HG03378 (cell line): ENCODE results near the gene SH3TC2.
A peak's percentile ranks its signal among the peaks of the same experiment; 100 is the strongest.

ENCODE experiments used
- ATAC-seq: cut with Tn5 transposase; IDR thresholded peaks from one replicate; pipeline ENCODE4 v1.9.1; 2021; ENCODE audit warnings: mild to moderate bottlenecking, moderate library complexity; ENCODE audit not compliant: unreplicated experiment

The SH3TC2 gene

DNA sequence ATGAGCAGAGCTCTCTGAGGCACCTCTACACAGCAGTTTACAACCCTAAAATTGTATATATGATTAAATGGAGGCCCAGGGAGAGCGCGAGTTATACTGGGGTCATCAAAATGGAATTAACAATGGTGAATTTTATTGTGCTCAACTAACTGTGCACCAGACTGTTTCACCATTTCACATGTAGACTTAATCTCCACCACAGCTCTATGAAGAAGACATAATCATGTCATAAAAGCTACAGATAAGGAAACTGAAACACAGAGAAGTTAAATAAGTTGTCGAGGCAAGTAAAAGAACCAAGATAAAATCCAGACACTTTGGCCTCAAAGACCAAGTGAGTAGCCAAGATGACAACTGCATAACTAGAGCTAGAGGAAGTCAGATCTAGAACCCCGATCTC, 1.5 kb downstream of the SH3TC2 start:
- ATAC-seq = no peak

DNA sequence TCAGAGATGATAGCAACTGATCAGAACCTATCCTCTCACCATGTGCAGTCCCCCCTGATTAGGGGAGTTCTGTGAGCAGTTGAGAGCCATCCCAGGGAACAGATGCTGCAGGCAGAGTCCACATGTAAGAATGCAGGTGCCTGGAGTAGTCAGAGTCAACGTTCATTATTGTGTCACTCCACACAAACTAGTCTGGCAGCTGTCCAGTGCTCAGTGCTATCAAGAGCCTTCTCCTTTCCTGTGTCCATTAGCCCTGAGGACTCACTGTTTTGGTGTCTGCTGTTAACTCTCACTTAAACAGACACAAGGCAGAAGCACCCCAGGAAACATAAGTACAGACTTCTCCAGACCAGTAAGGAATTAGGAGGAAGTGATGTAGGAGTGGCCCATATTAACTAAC, 2.5 kb downstream of the SH3TC2 start:
- no peak for ATAC-seq

DNA sequence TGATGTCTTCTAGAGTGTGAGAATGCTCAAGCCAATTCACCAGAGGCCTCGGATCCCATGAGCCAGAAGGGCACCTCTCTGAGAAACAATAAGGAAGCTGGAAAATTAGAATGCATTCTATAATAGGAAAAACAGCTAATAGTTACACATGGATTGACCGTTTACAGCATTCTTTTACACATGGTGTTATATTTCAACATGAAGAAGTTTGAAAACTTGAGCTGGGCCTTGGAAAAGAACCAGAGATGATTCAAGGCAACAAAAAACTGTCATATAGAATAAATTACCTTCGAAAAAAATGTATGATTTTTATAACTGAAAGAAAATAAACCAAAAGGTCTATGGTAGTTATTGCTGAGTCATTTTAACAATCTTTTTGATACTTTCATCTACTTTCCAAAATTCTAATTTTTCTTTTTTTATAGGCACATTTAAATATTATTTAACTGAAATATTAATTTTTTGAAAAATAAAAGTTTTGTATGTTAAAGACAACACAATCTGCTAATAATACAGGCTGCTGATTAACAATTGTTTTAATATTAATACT, 6.2 kb downstream of the SH3TC2 start:
- ATAC-seq = no peak

DNA sequence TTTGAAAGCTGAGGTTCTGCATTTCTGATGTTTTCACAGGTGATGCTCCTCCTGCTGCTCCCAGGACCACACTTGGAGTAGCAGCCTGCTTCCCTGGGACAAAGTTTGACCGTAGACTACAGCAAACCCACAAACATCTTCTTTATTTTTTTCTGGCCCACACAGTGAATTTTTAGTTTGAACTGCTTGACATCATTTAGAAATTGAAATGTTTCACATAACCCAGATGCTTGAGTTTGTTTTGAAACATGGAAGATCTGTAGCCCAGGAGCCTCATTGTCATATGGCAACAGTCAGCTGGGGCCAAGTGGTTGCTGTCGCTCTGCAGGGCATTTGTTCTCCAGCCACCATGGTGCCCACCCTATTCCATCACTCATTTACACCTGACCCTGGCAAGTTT, 8.4 kb downstream of the SH3TC2 start:
- ATAC-seq = no peak

DNA sequence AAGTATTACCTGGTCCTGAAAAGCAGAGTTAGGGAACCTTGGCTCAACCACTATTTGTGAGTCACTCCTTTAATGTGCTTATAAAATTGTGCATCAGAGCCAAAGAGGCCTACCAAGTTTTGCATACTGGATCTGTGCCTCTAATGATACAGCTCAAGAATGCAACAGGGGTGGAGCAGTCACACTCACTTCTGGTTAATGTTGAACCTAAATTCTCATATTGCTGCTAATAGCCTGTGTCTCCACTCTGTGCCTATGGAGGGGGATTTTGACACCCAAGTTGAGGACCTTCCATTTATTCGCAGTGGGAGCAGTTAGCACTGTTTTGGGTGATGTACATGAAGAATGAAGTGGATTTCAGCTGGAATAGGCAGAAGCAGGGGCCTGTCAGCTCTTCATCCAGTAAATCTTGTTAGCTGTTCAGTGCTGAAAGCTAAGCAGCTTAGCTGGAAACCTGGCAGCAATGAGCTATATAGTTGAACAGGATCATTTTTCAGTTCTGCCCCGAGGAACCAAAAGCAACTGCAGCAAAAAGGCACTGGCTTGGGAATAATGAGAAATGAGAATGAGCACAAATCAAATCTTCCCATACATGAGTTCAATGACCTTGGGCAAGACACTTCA, 9.7 kb downstream of the SH3TC2 start:
- no peak for ATAC-seq

DNA sequence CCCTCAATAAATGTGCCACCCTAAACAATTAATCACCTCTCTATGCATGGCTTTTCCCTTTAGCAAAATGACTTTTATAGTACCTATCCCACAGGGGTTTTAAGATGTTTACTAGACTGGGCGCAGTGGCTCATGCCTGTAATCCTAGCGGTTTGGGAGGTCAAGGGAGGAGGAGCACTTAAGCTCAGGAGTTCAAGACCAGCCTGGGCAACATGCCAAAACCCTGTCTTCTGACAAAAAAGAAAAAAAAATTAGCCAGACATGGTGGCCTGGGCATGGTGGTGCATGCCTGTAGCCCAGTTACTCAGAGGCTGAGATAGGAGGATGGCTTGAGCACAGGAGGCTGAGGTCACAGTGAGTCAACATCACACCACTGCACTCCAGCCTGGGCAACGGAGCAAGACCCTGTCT, 13.5 kb downstream of the SH3TC2 start:
- ATAC-seq = no peak

DNA sequence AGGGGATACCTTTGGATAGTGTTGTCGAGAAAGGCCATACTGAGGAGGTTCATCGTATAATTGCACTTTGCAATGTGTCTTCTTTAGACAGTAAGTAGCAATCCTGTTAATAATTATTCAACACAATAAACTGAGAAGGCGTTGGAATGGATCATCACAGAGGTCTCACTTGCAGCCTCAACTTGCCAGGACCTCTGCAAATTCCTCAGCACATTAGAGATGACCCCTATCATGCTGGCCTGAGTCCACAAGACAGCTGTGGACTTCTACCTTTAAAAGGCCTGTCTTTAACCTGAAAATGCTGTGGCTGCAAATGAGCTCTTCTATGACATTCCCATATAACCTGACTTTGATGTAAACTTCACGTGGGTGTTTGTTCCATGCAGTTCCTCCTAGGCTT, 14.1 kb downstream of the SH3TC2 start:
- ATAC-seq = no peak

DNA sequence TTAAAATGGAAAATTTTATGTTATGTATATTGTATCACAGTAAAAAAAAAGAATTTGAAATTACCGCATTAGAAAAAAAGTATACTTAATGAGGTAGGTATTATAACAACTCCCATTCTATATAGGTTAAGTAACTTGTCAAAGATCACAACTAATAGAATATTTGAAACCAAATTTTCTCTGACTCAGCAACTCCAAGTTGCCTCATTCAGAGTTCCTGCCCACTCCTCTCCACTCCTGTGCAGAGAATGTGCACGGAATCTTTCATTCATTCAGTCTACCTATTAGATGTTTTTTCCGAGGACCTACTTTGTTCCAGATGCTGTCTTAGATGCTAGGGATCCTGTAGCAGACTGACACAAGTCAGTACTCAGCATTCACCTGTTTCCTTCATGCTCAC, 15.4 kb downstream of the SH3TC2 start:
- ATAC-seq = no peak

DNA sequence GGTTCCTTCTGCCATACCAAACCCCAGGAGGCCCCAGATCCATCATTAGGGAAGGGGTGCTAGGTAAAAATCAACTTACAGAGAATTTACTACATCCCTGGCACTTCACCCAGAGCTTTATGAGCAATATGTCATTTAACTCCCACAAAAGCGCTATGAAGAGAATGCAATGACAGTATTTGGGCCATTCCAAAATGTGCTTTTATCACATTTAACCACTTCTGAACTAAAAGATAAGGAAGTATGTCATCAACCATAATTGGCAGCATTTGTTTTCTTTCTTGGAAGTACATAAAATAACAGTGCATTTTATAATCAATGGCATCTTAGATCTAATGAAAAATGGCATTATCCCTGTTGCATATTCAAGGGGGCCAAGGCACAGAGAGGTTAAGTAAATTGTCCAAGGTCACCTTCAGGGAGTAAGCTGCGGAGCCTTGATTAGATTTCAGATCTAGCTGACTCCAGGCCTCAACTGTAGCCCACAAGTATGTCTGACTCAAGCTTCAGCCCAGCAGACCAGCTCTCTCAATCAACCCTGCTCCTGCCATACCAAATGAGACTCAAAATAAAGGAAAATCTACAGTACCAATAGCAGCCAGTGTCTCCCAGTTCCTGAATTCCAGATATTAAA, 16.5 kb downstream of the SH3TC2 start:
- no peak for ATAC-seq

DNA sequence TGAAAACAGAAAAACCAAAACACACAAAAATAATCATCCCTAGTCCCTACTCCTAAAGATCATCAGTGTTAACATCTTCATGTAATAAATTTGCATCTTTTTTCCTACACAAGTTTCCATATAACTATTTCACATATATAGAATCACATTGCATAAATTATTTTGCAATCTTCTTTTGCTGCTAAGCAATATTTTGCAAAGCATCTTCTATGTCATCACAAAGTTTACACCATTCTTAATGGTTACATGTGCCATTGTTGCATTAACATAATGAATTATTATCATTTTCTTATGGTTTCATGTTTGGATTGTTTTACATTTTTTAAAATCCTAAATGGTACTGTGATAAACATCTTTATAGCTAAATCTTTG, 17.8 kb downstream of the SH3TC2 start:
- no peak for ATAC-seq

DNA sequence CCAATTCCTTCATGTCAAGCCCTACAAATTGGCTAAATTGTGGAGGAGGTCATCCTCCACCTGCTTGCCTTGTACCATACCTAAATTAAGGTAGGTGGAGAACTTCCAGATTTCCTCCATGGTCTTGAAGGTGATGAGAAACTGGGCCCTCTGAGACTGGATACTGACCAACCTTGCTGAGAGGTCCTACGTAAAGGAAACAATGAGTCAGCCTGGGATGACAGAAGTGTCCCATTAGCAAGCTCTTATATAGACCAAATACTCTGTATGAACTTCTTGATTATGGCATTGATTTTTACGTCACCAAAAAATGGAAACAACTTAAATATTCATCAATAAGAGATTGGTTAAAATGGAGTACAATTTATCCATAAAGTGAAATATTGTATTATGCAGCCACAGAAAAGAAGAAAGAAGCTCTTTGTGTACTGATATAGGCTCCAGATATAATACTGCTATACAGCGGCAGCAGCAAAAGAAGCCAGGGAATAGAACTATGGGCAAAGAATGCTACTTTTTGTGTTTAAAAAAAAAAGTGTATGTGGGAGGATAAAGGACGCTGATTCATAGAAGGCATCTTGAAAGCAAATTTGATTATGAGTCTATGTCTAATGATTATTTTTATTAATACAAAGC, 18.3 kb downstream of the SH3TC2 start:
- ATAC-seq = no peak

DNA sequence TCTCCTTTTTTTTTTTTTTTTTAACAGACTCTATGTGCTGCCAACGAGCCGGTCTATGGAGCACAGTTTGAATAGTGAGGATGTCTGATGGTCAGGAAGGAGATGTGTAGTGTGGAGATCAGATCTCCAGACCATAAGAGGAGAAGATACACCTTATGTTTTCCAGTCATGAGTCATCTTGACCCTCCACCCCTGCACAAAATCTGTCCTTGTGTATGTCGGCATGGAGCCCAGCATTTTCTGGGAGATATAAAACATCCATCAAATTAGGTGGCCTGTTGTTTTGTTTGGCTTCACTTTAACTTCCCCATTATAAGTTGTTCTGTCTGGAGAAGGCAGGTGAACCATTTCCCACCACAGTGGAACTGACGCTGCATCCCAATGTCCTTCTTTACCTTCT, 19.2 kb downstream of the SH3TC2 start:
- no peak for ATAC-seq

DNA sequence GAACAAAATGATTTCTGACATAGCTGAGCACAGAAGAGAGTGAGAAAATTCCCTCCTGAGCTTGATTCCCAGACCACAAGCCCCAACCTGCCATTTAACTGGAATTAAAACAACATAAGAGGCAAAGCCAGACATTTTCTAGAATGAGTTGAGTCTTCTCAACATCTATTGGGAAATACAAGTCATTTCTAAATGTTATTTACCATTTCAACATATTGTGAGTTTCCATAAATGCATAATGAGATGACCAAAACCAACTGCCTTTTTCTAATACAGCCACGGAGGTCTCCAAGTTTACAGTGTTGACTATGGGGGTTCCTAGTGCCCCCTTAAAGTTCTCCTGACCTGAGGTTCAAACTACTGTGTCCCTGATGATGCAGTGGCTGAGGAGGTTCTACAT, 20.0 kb downstream of the SH3TC2 start:
- ATAC-seq = no peak

DNA sequence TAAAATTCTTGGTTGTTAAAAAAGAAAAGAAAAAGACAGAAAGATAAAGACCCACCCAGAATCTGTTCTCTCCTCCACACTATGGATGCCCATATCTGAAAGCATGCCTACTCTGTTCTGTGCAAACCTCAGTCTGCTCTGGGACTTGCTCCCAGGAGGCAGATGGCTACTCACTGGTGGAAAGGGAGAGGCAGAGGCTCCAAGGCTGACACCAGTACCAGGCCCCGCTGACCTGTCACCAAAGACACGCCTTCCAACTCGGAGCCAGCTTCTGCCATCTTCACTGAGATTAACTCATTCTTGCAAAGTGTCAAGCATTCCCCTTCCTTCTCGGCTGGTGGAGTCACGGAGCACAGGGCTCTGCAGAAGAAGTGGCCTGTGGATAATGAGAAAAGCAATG, 21.6 kb downstream of the SH3TC2 start:
- no peak for ATAC-seq

DNA sequence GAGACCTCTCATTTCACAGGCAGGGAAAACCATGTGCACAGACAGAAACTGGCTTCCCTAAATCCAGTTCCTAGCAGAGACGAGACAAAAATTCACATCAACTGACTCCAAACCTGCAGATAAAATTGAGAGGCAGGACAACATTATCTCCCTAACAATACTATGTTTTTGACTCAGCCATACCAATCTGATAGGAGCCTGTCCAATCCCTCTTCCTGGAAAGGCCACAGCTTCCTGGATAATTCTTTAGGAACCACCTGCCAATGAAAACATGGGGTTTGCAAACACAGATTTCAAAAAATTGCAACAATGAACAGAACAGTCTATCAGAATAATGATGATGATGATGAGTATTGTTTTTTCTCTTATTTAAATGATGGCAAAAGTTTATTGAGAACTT, 22.4 kb downstream of the SH3TC2 start:
- no peak for ATAC-seq

DNA sequence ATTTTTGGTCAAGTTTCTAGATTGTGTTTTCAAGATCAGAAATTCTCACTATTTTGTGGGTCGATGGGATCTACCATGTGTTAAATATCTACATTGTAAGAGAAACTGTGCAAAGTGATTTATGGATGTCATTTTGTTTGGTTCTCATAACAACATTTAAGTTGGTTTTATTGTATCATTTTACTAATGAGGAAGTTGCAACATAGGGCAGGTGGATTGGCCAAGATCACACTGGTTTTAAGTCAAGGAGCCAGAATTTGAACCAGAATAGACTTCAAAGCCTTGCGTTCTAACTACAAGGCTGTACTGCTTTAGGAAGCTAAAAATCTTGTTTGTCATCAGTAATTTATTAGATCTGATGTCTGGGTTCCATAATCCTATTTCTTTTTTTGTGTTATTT, 23.4 kb downstream of the SH3TC2 start:
- no peak for ATAC-seq

DNA sequence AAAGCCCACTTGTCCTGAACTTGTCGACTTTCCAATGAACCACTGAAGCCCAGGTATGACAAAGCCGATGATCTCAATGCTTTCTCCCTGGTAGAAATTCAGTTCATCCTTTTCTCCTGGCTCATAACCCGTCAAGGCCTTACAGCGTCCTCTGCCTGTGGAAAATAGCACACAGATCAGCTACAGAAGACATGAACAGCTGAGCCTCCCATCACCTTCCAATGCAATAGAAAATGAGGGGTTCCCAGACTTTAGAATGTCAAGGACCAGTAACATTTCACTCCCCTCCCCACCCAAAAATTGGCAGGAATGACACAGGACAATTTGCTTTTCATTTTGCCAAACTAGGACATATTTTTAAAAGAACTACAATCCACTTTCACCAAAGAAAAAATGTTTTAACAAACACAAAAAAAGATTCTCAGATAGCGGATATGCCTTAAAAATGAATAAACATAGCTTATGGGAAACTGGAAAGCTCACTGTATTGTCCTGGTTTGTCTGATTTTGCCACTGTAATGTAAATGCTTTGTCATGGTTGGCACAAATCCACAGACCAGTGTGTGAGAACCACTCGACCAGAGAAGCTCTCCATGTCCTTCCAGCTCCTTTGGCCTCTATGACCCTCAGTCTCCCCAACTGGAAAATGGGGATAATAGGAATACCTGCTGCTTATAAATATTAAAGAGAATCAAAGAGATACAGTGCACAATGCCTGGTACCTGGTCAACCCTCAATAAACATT, 24.4 kb downstream of the SH3TC2 start:
- no peak for ATAC-seq

DNA sequence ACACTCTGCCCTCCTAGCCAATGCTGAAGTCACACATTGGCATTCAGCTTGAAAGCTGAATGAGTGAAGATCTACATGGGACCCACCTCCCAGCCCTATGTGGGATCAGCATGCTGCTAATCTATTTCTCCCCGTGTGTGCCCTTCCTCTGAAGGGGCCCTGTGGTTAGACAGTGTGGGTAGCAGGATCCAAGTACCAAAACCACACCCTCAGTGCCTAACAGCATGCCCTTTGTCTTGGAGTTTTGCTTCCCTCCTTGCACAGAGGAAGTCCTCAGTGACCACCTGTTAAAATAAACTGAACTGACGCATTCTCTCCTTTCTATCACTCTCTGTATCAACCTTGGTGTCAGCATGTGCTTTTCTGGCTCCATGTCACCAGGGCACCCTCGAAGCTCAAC, 25.0 kb downstream of the SH3TC2 start:
- no peak for ATAC-seq

DNA sequence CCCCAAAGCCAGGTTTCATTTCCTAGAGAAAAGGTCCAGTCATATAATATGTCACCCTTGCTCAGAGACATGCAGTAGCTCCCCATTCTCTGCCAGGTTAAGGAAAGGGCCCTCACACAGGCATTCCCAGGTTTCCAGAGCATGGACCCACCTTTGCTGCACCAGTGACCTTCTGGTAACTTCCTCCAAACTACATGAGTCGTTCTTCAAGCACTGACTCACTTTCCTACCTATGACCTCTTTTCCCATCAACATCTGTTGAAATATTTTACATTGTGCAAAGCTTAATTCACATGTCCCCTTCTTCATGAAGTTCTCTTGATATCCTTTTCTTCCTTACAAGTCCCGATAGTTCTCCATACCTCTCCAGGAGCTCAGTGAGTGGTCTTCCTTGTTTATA, 25.9 kb downstream of the SH3TC2 start:
- no peak for ATAC-seq

DNA sequence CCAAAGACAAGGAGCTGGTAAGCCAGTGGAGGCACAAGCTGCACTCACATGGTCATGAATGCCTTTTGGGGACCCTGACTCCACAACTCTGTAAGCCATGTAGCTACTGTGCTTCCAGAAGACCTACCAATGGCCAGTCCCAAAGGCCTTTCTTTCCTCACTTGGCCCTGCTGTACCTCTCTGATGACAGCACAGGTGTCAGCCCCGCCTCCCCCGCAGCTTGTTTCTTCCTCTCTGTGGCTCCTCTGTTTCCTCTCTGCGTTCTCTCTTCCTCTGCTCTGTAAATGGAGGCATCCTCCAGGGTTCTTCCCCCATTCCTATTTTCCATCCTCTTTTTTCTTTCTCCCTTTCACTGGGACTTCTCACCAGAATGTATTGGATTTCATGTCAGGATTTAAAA, 26.7 kb downstream of the SH3TC2 start:
- no peak for ATAC-seq

DNA sequence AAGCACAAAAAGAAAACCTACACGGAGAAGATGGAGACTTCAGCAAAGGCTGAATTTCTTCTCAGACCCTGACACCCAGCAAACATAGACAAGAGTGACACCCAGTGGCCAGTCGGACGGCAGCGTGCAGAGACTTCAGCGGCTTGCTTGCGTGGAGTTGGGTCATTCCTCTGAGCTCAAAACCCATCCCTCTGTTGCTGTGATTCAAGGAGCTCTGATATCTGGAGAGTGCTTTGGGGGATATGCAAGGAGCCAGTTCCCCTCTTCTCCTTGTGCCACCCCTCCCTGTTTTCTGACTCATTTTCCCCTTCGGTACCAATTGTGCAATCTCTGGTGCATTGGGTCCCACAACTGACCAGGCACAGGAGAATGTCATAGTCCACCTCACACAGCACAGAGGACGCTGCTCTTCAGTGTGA, 27.5 kb downstream of the SH3TC2 start:
- ATAC-seq = peak; percentile 87
